Activated CD4-positive, alpha-beta T cell treated with anti-CD3 and anti-CD28 coated beads for 4 hours (primary cell): ENCODE data around the gene BCLAF3.
A peak's percentile ranks its signal among the peaks of the same experiment; 100 is the strongest.

Source experiments
- DNase-seq, 2 donors: peaks; one replicate each; pipeline ENCODE4 v3.0.0-alpha.2; 2020

Gene BCLAF3

GRCh38 chrX:19990556-19991349, at the start of gene BCLAF3:
TSS of gene BCLAF3 (minus strand) at chrX:19991061. CDS start at chrX:19970264, 20,797 bp downstream.
- peak; percentile 81 to 85 for DNase-seq

GRCh38 chrX:20038966-20039365, 48.1 kb upstream of the BCLAF3 start:
- no peak for DNase-seq

DNA sequence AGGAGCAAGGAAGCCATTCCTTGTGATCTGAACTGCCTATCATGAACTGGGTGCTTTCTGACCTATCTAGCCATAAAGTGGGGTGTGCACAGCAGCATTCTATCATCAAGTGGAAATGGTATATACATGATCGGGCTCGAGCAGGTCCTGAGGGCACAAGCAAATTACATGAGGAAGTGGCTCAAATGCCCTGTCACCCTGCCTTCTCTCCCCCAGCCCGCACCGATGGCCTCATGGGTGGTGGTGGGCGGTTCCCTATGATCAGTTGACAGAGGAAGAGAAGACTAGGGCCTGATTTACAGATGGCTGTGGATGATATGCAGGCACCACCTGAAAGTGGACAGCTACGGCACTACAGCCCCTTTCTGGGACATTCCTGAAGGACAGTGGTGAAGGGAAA, 46.3 kb upstream of the BCLAF3 start:
- no peak for DNase-seq

GRCh38 chrX:20032201-20032600, 41.3 kb upstream of the BCLAF3 start:
- DNase-seq = no peak

DNA sequence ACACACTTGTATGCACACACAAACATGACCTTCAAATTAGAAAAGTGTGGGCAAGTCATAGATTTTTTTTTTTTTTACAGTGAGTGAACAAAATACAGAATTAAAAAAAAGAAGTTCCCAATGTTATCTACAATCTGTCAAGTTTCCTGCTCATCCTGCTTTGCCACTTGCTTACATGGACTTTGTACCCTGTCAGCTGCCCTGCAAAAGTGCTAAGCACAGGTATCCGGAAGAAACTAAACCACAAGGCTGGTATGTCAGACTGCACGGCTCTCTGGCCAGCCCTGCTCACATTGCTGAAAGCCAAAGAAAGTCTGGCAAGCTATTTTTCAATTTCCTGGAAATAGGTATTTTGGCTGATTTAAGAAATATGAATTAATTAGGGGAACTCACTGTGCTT, 38.9 kb upstream of the BCLAF3 start:
- no peak for DNase-seq

DNA sequence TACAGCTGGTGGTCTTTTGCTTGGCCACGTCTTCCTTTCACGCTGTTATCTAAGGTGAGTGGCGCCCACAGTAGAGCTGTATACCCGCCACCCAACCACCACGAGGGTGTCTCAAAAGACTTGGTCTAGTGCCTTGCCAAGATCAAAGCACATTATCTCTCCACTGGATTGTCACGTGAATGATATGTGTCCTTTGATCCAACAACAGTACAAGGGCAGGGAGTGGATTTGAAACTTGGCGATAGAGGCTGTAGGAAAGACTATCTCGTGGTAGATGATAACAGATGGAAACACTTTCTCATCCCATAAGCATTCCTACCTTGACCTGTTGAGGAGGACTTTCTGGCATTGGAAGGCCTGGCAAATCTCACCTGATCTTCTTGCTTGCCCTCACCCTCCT, 37.7 kb upstream of the BCLAF3 start:
- DNase-seq = no peak

GRCh38 chrX:20026278-20026677, 35.4 kb upstream of the BCLAF3 start:
- no peak for DNase-seq

DNA sequence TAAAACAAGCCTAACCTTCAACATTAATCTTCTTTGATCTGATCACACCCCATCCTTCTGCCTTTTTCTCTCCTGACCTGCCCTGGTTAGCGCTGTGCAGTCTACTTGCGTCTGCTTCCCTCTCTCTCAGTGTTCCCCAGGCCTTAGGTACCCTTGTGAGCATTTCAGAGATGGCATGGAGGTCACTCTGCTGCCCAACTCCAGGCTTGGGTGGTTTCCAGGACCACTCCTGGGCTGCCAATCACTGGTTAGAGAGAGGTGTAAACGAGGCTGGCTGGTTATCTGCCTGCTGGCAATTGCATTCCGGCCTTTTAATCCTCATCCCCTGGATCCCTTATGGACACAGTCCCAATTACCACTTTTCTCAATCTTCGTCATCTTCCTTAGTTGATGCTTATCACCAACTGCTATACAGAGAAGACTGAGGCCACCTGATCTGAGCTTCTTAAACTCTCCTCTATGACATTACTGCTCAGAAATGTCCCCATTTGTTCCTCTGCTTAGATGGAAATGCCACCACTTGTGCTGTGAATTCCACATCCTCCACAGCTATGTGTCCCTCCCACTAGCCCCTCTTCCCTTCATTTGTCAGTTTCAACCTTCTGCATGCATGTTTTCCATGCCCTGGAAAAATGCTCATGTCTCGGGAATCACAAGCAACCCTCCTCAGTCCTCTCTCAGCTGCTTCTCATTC, 29.0 kb upstream of the BCLAF3 start:
- DNase-seq = no peak

DNA sequence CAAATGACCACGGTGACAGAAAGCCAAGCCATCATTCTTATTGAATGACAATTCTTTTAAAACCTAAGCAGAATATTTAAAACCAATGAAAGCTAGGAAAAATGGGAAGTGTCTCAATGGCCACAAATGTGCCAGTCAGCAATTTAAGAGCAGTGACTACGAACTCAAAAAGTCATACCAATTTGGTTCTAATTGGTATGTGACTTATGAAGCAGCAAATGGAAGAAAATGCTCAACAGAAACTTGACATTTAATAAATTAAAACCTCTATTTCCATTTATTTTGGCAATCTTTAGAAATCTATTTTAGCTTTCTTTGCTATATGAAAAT, 25.7 kb upstream of the BCLAF3 start:
- DNase-seq = no peak

GRCh38 chrX:20015945-20016615, 25.2 kb upstream of the BCLAF3 start:
- DNase-seq = no peak

- no peak for DNase-seq
Measured at GRCh38 chrX:20015422-20015821, 24.6 kb upstream of the BCLAF3 start.

DNA sequence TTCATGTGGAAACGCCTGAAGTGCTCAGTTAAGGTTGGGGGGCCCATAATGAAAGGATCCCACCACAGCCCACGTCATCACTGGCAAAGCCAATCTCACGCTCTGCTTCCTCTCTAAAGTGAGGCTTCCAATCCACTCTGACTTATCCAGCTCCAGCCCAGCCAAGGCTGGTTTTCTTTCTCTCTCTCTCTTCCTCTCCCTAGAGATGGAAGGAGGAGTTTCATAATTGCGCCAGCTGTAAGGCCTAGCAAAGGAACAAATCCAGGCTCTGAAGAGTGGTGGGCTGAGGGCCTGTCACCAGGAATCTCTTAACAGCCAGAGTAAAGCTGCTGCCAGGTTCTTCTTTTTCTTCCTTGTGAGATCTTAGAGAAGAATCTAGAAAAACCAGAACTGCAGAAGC, 20.7 kb upstream of the BCLAF3 start:
- DNase-seq = no peak

DNA sequence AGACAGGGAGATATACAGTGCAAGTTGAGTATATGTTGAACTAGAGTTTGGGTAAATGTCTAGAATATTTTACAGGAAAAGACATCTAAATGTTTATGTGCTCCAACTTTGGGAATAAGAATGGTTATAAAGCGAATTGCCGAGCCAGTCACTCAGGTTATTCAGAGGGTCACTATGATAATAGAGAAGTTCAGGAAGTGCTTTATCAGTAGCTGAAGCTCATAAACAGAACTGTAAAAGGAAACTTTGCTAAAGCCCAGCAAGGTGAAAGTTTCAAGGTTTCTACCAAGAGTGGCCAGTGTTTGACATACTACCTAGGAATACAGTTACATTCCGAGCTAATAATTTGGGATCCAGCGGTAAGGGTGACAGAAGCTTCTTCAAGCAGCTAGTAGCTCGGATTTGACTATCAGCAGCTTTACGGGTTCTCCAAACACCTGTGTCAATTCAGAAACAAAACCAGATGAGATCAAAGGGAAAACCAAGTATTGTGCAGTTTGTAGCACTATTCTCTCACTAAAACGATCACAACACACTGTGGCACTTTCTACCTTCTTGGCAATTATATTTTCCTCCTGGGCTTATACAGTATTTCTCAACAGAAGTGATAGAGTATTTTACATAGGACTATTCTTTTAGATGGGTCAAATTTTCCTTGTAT, 17.2 kb upstream of the BCLAF3 start:
- DNase-seq = no peak

DNA sequence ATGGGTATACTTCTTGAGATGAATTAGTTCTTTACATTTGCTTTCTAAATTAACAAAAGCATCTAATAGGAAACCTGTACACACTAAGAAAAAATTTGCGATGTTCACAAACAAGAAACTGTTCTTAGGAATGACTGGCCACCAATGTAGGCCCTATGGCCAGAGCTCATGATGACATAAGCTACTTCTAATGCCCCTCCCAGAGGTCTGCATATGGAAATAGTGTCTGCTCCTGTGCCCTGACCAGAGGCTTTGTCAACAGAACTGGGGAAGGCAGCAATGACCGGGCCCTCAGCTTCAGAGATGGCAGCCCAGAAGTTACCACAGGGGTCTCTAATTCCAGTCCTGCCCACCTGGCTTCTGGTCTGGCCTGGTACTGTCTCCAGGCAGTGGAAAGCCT, 15.0 kb upstream of the BCLAF3 start:
- no peak for DNase-seq

- no peak for DNase-seq
Measured at GRCh38 chrX:20001588-20001987, 10.7 kb upstream of the BCLAF3 start.

GRCh38 chrX:19991350-19991718, 473 bp upstream of the BCLAF3 start:
- DNase-seq = peak; percentile 3 to 12

DNA sequence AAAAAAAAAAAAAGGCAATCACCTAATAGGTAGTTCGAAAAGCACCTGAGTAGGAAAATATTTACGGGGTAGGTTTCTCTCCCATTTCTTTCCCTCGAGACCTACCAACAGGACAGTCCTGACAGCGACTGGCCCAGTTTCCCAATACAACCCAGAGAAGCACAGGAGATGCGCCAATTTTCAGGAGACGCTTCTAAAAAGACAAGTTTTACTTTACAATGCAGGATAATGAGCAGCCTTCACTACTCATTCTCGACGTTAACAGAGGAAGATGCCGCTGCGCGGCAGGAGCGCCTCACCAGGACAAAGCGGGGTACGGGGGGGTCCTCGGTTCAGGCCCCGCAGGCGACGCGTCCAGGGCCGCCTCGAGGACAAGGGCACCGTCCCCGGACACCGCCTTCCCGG, 708 bp downstream of the BCLAF3 start:
- DNase-seq = no peak

- DNase-seq = no peak
Measured at GRCh38 chrX:19987856-19988255, 3.0 kb downstream of the BCLAF3 start.

DNA sequence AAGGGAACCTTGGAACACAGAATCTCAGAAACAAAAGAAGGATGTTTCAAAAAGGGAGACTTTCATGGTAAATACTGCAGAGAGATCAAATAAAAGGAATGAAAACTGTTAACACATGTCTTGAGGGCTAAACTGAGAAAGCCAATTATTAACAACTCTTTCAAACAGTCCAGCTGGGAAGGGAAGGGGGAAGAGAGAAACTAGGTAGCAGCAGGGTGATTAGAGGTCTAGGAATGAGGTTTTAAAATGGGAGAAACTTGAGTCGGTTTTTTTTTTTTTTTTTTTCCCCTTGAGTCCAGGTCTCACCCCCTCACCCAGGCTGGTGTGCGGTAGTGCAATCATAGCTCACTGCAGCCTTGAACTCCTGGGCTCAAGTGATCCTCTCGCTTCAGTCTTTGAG, 4.3 kb downstream of the BCLAF3 start:
- DNase-seq = no peak

DNA sequence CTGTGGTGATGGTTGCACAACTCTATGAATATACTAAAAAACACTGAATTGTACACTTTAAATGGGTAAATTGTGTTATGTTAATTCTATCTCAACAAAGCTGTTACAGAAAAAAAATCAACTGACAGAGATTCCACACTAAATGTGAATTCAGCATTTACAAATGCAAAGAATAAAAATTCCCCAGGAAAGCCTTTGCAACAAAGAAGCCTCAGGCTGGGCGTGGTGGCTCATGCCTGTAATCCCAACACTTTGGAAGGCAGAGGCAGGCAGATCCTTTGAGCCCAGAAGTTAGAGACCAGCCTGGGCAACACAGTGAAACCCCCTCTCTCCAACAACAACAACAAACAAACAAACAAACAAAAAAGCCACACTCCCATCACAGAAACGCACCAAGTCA, 8.9 kb downstream of the BCLAF3 start:
- no peak for DNase-seq

GRCh38 chrX:19975845-19976244, 15.0 kb downstream of the BCLAF3 start:
- no peak for DNase-seq

DNA sequence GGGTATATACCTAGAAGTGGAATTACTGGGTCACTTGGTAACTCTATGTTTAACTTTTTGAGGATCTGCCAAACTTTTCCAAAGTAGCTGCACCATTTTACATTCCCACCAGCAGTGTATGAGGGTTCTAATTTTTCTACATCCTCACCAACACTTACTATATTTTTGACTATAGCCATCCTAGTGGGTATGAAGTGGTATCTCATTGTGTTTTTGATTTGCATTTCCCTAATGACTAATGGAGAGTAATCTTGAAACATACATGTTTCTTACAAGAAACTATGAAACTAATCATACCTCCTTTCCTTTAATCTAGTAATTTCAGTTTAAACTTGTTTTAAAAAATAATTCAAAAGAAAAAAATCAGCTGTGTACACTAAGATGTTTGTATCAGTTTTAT, 17.9 kb downstream of the BCLAF3 start:
- no peak for DNase-seq

- DNase-seq = no peak
Measured at GRCh38 chrX:19968276-19968675, 22.6 kb downstream of the BCLAF3 start.

DNA sequence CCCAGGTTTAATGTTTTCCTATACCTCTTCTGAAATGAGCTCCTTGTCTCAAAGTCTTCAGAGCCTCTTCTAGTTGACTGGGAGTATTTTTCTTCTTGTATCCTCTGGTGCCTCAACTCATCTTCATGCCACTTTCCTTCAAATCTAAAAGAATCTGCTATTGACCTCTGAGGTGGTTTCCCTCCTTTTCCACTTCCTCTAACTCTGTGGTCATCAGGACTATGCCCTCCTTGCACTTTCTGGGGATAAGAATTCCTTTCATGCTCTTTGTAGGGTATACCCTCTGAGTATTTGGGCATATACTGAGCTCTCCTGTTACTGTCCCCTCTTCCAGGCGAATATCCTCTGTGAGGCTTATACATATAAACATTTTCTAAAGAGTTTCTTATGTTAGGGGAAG, 24.8 kb downstream of the BCLAF3 start:
- no peak for DNase-seq
